Retinal pigment epithelial cell (primary cell): ENCODE measurements around the gene FAM180A.

Experiments used
- DNase-seq: peaks from one replicate; pipeline ENCODE4 v3.0.0-alpha.2; 2010; ENCODE audit warnings: low read depth
- H3K4me3 ChIP-seq: 2 replicates; pipeline ENCODE4 v1.5.1; 2011; ENCODE audit warnings: mild to moderate bottlenecking, low read length, control low read depth, moderate library complexity
- CTCF ChIP-seq: conservative IDR thresholded peaks from 2 replicates; pipeline ENCODE4 v1.5.1; 2011; ENCODE audit warnings: low read depth, low read length, control low read depth, inconsistent platforms

The FAM180A gene

GRCh38 chr7:135715055-135715522 lies 33.5 kb downstream of the FAM180A start:
- H3K4me3 ChIP-seq, result peak overlapping the region; percentile 17
- no peak for DNase-seq

GRCh38 chr7:135714534-135715009 lies 34.0 kb downstream of the FAM180A start:
- H3K4me3 ChIP-seq, result peak overlapping the region; percentile 17
- peak; percentile 69 for DNase-seq
- TF ChIP-seq CTCF, result no peak

More at GRCh38 chr7:135715055-135715522, 33.5 kb downstream of the FAM180A start:
- TF ChIP-seq CTCF, result no peak

- H3K4me3 ChIP-seq, result no peak overlapping the region
- no peak for DNase-seq
- no peak for TF ChIP-seq CTCF
Measured at GRCh38 chr7:135713836-135714470, 34.7 kb downstream of the FAM180A start.

GRCh38 chr7:135712796-135713195 lies 35.8 kb downstream of the FAM180A start:
- no peak for TF ChIP-seq CTCF
- no peak for DNase-seq
- H3K4me3 ChIP-seq, result no peak overlapping the region

GRCh38 chr7:135712182-135712782 lies 36.3 kb downstream of the FAM180A start:
- no peak overlapping the region for H3K4me3 ChIP-seq
- DNase-seq, result no peak
- no peak for TF ChIP-seq CTCF

- no peak overlapping the region for H3K4me3 ChIP-seq
- no peak for TF ChIP-seq CTCF
- DNase-seq, result no peak
Measured at GRCh38 chr7:135711139-135711469, 37.5 kb downstream of the FAM180A start.

- TF ChIP-seq CTCF, result peak; percentile 57
- no peak for DNase-seq
- H3K4me3 ChIP-seq, result no peak overlapping the region
Measured at GRCh38 chr7:135710417-135711138, 38.0 kb downstream of the FAM180A start.
